Ecto neural progenitor cell (in vitro differentiated cells): ENCODE results near the gene POTEB.
"Not testable (repeated sequence)": the region's sequence is repeated elsewhere in the genome, so short reads cannot be mapped to it uniquely, and the experiment has no call there.

ENCODE experiments used
- DNase-seq: peaks from one replicate; pipeline ENCODE4 v3.0.0-alpha.2; 2018; ENCODE audit warnings: low spot score

Gene POTEB

GRCh38 chr15:21877635-21878034, at the start of gene POTEB:
POTEB (minus strand) TSS chr15:21877735; CDS start chr15:21877246, 489 bp downstream.
- DNase-seq = not testable (repeated sequence)

- DNase-seq = not testable (repeated sequence)
Observed at GRCh38 chr15:21890955-21891354, 13.4 kb upstream of the POTEB start.

GRCh38 chr15:21889542-21889941, 12.0 kb upstream of the POTEB start:
- not testable (repeated sequence) for DNase-seq

- DNase-seq = not testable (repeated sequence)
Observed at GRCh38 chr15:21838831-21839230, 38.7 kb downstream of the POTEB start.
